HUDEP-2 (cell line): Measurements from ENCODE around the gene PIK3R4.

Source experiments
- DNase-seq, 76 experiments: peaks; one replicate each; lab custom pipeline; 2025; ENCODE audit not compliant: unreplicated experiment in 76 of 76; lab: John Stamatoyannopoulos, UW

PIK3R4 gene

GRCh38 chr3:130746246-130747039 is at the start of gene PIK3R4:
Gene PIK3R4, minus strand, starts transcription at chr3:130746829. Its CDS starts 1,611 bp downstream, at chr3:130745218.
- DNase-seq, result peak in 75 of 76 experiments; percentile 34 to 98 (median 91)

DNA sequence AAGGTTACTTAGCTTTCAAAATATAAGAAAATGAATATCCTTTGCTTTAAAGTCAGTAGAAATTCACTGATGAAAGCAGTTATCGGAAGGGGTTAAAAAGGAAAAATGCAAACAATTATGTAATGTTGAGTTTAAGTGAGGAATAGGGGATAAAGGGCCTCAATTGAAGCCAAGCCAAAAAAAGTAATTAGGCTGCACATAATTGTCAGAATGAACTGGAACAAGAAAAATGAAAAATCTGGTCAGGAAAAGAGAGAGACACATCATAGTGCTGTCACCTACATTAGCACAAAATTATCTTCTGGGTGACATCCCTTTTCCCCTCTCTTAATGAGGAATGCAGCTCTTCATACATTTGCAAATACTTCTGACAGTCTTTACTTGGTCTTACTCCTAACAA is 48.8 kb upstream of the PIK3R4 start:
- no peak for DNase-seq

DNA sequence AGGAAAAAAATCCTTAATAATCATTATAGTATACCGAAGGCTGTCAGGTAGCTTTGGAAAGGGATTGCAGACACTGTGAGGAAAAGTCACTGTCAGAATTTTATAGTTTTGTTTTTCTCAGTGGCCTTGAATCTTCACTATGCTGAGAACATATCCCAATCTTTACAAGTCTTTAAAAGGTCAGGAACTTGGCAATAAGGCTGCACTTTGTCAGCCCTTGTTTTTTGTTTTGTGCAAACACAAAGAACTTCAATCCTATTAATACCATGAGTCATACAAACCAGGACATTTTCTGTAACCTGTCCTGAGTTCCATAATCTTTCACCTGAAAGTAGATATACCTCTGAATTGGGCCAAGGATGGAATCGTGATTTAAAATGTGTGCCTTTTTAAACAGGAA is 45.6 kb upstream of the PIK3R4 start:
- no peak for DNase-seq

GRCh38 chr3:130789782-130790322 is 43.2 kb upstream of the PIK3R4 start:
- peak in 53 of 76 experiments; percentile 1 to 55 (median 20) for DNase-seq

DNA sequence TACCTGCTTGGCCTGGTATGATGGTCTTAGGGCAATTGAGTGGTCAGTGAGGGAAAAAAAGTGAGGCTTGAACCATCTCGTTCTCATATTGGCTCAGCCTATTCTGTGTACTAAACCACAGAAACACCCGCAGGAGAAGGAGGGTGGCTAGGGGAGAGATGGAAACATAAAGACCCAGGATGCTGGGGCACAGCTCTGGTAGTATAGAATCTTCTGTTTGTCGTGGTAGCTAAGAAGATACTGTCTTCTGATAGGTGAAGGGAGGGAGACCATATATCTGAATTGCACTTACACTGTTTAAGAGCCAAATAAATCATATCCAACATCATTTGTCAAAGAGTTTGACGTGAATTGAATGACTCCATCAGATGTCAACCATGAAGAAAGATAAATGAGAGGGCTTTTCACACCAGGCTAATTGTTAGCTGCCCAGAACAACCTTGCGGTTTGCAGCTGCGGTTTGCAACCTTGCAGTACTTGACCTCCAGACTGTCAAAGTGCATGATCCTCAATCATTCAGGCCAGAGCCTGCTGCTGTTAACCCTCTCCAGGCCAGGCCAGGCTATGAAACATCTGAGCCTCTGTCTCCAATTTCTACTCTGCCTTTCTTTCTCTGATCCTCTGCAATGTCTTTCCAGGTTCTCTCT is 40.9 kb upstream of the PIK3R4 start:
- DNase-seq, result no peak

- no peak for DNase-seq
Measured at GRCh38 chr3:130786306-130786705, 39.7 kb upstream of the PIK3R4 start.

GRCh38 chr3:130783629-130784028 is 37.0 kb upstream of the PIK3R4 start:
- DNase-seq, result no peak

GRCh38 chr3:130779486-130779885 is 32.9 kb upstream of the PIK3R4 start:
- DNase-seq, result no peak

GRCh38 chr3:130779031-130779430 is 32.4 kb upstream of the PIK3R4 start:
- no peak for DNase-seq

DNA sequence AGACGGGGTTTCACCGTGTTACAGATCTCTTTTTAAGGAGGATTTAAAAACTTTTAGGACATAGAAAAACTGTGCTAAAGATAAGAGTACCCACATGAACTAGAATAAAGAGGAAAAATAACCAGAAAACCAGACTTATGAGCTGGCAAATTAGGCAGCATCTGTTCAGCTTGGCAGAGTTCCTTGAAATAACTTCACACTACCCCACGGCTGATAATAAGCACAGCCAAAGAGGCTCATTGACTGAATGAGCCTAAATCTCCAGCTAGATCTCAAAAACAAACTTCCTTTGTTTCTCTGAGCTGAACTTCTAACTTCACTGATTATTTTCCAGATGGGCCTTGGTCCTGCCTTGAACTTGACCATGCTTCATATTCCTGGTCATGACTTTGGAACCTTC is 26.7 kb upstream of the PIK3R4 start:
- DNase-seq, result peak in 4 of 76 experiments; percentile 4 to 19 (median 8)

GRCh38 chr3:130772129-130772528 is 25.5 kb upstream of the PIK3R4 start:
- no peak for DNase-seq

DNA sequence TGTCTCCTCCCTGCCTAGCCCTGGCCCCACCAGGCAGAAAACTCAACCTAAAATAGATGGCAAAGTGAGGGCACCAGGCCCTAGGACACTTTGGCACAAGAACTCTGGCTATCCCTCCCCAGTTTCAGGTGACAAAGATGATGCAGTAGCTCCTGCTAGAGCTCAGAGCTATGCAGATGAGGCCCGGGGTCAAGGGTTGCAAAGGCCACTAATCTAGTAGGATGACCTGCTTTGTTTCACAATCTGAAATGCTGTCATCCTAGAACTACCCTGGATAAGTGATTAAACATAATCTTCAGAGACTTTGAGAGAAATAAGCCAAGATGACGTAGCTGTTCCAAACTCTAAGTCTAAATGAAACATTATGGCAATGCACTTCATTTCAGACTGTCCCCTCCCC is 24.0 kb upstream of the PIK3R4 start:
- no peak for DNase-seq

- DNase-seq, result no peak
Measured at GRCh38 chr3:130761730-130762311, 15.2 kb upstream of the PIK3R4 start.

GRCh38 chr3:130760922-130761321 is 14.3 kb upstream of the PIK3R4 start:
- DNase-seq, result peak in 2 of 76 experiments; percentile 6 to 12

GRCh38 chr3:130759692-130760338 is 13.2 kb upstream of the PIK3R4 start:
- DNase-seq, result peak in 66 of 76 experiments; percentile 3 to 78 (median 40)

- DNase-seq, result peak in 3 of 76 experiments; percentile 2 to 23 (median 12)
Measured at GRCh38 chr3:130758624-130759369, 12.2 kb upstream of the PIK3R4 start.

GRCh38 chr3:130757611-130758150 is 11.1 kb upstream of the PIK3R4 start:
- peak in 65 of 76 experiments; percentile 5 to 83 (median 55) for DNase-seq

DNA sequence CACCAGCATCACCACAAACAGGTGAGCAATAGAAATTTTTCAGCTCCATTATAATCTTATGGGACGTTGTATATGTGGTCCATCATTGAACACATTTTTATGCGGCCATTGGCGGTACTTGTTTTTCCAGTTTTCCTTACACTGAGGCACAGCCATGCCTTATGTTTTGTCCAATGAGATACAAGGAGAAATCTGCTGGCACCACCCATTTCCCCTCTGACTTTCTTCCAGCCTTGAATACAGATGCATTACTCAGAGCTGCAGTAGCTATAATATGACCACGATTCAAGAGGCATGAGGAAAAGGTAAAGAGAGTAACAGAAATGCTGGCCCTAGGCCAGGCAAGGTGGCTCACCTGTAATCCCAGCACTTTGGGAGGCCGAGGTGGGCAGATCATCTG is 9.0 kb upstream of the PIK3R4 start:
- DNase-seq, result no peak

DNA sequence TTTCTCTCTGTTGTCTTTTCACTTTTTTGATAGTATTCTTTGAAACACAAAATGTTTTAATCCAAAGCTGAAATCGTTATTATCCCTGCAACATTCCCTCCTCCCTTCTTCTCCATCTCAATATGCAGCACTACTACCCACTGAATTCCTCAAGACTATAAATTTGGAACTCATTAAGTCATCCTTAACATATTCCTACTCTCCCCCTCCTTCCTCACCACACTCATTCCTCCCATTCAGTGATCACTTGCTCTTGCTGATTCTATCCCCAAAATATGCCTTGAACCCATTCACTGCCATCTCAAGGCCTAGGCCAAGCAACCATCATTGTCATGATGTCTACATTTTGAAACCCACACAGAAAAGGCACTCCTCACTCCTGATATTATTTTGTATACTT is 2.4 kb upstream of the PIK3R4 start:
- peak in 1 of 76 experiments; percentile 4 for DNase-seq

DNA sequence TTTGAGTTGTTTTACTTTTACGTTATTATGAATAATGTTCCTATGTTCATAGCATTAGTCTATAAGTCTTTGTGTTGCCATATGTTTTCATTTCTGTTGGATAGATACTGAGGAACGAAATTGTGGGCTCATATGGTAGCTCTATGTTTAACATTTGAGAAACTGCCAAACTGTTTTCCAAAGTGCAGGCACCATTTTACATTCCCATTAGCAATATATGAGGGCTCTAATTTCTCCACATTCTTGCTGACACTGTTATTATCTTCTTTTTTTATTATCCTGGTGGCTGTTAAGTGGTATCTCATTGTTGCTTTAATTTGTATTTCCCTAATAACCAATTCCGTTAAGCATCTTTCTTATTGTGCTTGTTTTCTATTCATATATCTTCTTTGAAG is 1.8 kb upstream of the PIK3R4 start:
- peak in 4 of 76 experiments; percentile 13 to 48 (median 30) for DNase-seq
